Ectodermal cell (in vitro differentiated cells): ENCODE results near the gene RETN.
A peak's percentile ranks its signal among the peaks of the same experiment; 100 is the strongest.

Source experiments
- H3K27ac ChIP-seq: 2 replicates; pipeline ENCODE4 v1.7.0; 2013; ENCODE audit warnings: mild to moderate bottlenecking, low read depth, low read length; ENCODE audit not compliant: insufficient read depth, poor library complexity, severe bottlenecking
- H3K27me3 ChIP-seq: 2 replicates; pipeline ENCODE4 v1.7.0; 2013; ENCODE audit warnings: mild to moderate bottlenecking, low read length; ENCODE audit not compliant: insufficient read depth, control insufficient read depth, poor library complexity, severe bottlenecking
- H3K36me3 ChIP-seq: one replicate; pipeline ENCODE4 v1.7.0; 2013; ENCODE audit warnings: low read length; ENCODE audit not compliant: control insufficient read depth, insufficient read depth
- H3K4me1 ChIP-seq: one replicate; pipeline ENCODE4 v1.7.0; 2013; ENCODE audit warnings: low read length; ENCODE audit not compliant: control insufficient read depth, insufficient read depth
- H3K4me3 ChIP-seq: 2 replicates; pipeline ENCODE4 v1.7.0; 2013; ENCODE audit warnings: low read depth, low read length, control low read depth; ENCODE audit not compliant: insufficient read depth
- H3K9me3 ChIP-seq: 2 replicates; pipeline ENCODE4 v1.7.0; 2013; ENCODE audit warnings: mild to moderate bottlenecking, low read length, moderate library complexity; ENCODE audit not compliant: control insufficient read depth
- WGBS, 2 experiments: methylation state at CpG; one replicate each; pipeline ENCODE4 v1.1.7; 2013; ENCODE audit warnings: missing lambda C conversion rate in 2 of 2; 5-methylcytosine and 5-hydroxymethylcytosine counted together

RETN gene

DNA sequence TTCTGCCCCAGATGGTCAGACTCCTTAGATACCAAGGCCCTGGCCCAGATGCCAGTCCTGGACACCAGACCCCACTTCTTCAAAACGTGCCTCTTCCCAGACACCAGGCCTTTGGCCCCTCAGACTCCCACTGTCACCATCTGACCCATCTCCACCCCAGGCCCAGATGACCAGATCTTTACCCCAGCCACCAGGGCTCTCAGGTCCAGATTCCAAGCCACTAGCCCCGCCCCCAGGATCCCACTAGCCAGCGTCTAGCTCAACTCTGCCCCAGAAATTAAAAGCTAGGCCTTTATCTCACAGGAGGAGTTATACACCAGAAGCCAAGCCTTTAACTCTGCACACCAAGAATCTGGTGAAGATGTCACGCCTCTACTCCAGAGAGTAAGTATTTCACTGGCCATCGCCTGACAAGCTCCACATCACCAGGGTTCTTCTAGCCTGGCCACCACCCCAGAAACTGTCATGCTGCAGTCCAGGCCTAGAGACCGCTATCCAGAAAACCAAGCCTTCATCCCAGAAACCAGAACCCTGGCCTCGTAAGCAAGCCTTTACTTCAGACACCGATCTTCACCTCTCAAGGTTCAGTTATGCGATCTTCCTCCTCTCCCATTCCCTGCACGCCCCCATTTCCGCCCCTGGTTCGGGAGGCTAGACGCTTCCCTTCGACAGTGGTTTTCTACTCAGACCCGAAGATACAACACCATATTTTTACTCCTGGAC lies 40.1 kb upstream of the RETN start:
- peaks cover 13% of the 10 kb centered on the region for H3K4me1 ChIP-seq
- WGBS, 2 experiments: 9 to 10% methylated on average over 15 of the region's 15 CpGs
- H3K4me3 ChIP-seq: peak overlapping the region; percentile 100
- peak overlapping the region; percentile 12 for H3K27ac ChIP-seq
- H3K9me3 ChIP-seq: no peaks in the 10 kb centered on the region
- H3K36me3 ChIP-seq: peaks cover 8% of the 10 kb centered on the region
- H3K27me3 ChIP-seq: no peaks in the 10 kb centered on the region

DNA sequence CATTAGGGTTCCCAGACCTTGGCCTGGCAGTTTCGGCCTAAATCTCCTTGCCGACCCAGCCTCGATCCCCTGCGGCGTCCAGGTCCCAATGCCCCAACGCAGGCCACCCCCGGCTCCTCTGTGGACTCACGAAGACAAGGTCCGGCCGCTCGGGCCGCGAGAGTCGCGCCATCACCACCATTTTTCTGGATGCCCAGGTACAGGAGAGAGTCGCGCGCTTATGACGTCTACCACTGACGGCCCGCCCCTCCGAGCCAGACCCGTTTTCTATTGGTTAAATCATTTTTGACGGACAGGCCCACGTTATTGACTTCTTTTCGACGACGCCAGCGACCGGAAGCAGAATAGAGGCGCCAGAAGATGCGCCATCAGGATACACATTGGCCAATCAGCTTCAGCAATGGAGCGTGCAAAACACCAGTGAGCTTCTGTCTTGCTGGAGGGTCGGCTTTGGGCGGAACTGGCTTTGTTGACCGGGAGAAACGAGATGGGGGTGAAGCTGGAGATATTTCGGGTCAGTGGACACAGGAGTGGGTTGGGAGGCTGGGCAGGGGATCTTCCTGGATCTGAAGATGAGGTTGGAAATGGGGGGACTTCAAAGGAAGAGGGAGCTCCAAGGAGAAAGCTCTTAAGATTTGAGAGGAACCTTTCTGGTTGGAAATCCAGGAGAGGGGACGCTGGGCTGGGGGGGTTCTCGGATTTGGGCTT lies 39.3 kb upstream of the RETN start, which contains the start of the genes PET100 and XAB2:
Gene PET100 (plus strand): TSS at position 447 of the 708 bp plus-strand sequence. CDS start 41 bp downstream, at position 488.
Gene XAB2 (minus strand): TSS at position 199 of the 708 bp plus-strand sequence. CDS start 18 bp downstream, at position 181.
- WGBS, 2 experiments: 0% methylated on average over 40 of the region's 40 CpGs
- H3K4me1 ChIP-seq: peaks cover 13% of the 10 kb centered on the region
- H3K36me3 ChIP-seq: peaks cover 7% of the 10 kb centered on the region
- H3K27me3 ChIP-seq: peaks cover under 1% of the 10 kb centered on the region
- peak within 1 kb of the TSS; percentile 64 for H3K27ac ChIP-seq
- H3K4me3 ChIP-seq: peak within 1 kb of the TSS; percentile 100
- no peaks in the 10 kb centered on the region for H3K9me3 ChIP-seq

DNA sequence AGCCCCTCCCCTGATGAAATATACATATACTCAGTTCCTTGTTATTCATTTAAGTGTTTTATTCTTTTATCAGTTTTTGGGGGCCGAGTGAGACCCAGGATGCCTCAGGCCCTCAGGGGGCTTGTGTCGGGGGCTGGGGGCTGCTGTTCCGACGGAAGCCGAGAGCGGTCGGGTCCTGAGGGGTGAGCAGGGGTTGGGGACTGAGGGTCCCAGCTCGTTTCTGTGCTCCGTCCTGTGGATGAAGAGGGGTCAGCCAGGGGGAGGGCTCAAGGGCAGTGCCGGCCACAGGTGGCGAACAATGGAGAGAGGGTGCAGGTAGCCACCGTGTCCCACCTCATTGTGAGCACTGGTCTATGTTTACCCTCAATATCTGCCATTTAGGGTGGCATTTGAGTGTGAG lies 37.3 kb upstream of the RETN start:
- Histone ChIP-seq H3K9me3 (no peaks in the 10 kb centered on the region), H3K4me1 (peaks cover 13% of the 10 kb centered on the region), H3K36me3 (no peaks in the 10 kb centered on the region), H3K4me3 (no peak overlapping the region), H3K27me3 (peaks cover 21% of the 10 kb centered on the region), H3K27ac (no peak overlapping the region)
- 95% methylated on average over 12 of the region's 12 CpGs for WGBS, 2 experiments

DNA sequence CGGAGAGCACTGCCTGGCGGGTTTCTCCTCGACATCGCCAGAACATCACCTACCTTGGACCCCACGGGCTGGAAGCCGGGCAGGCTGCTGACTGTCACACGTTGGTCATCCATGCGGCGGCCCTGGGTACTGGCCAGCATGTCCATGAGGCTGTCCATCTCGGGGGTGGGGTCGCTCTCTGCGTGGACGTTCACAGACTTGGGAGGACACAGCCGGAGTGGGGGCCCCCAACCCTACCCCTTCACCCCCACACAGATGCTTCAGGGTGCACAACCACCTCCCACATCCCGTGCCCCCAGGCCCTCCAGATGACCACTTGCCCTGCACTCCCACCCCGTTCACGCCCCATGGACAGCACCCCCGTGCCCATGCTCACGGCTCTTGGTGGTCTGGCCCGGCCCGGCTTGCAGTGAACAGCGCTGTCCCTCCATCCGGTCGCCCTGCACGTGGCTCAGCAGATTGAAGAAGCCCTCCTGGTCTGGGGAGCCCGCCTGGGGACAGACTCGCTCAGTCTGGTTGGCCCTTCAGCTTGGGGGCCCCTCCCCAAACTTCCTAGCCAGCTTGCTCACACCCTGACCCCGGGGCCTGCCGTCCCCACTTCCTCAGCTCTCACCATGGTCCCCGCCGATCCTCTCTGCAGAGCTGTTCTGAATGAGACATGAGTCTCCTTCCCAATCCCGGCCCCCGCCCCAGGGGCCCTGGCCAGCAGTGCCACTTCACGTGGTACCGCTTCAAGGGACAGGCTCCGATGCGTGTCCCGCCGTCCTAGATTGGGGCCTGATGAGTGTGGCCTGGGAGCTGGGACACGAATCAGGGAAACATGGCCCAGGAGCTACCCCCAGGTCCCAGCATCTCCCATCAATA lies 36.3 kb upstream of the RETN start:
- Histone ChIP-seq H3K9me3 (no peaks in the 10 kb centered on the region), H3K4me3 (no peak overlapping the region), H3K27me3 (peaks cover 25% of the 10 kb centered on the region), H3K4me1 (peaks cover 13% of the 10 kb centered on the region), H3K36me3 (no peaks in the 10 kb centered on the region), H3K27ac (no peak overlapping the region)
- 94 to 95% methylated on average over 40 of the region's 40 CpGs for WGBS, 2 experiments

DNA sequence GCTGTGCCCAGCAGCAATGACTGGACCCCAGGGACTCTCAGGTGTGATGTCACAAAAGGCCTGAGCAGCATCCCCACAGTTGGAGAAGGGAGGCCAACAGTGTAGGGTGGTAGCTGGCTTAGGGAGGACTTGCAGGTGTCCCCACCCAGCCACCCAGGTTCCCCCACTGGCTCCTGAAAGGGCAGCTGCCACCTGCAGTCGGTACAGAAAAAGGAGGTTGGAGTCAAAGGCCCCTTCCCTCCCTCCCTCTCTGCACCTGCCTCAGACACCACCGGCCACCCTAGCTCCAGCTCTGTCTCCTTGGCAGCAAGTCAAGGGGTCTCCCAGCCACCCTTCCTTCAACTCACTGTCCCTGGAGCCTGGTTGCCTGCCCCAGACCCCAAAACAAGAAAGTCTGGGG lies 35.2 kb upstream of the RETN start, which contains the start of gene PCP2:
Gene PCP2 (minus strand): TSS at position 22 of the 400 bp plus-strand sequence. CDS start 262 bp downstream, outside the sequence.
- WGBS, 2 experiments: 57 to 78% methylated on average over 2 of the region's 2 CpGs
- Histone ChIP-seq H3K27ac (no peak within 1 kb of the TSS), H3K9me3 (no peaks in the 10 kb centered on the region), H3K4me3 (no peak within 1 kb of the TSS), H3K4me1 (peaks cover 8% of the 10 kb centered on the region), H3K36me3 (no peaks in the 10 kb centered on the region), H3K27me3 (peaks cover 25% of the 10 kb centered on the region)

DNA sequence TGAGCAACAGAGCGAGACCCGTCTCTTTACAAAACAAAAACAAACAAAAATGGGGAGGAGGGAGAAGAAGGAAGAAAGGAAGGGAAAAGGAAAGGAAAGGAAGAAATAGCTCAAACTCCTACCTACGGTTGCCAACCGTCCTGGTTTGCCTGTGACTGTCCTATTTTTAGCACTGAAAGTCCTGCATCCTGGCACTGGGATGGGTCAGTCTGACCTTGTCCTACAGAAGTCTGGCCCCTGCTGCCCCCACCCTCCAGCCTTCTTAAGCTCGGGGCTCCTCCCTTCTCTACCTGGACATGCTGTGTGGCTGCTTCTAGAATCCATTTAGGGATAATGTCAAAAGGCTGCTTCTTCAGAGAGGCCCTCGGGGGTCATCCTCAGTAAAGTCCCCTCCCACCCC lies 33.2 kb upstream of the RETN start:
- no peak overlapping the region for H3K27ac ChIP-seq
- H3K4me1 ChIP-seq: peaks cover 4% of the 10 kb centered on the region
- WGBS, 2 experiments: 67 to 73% methylated on average over 4 to 6 of the region's 6 CpGs
- H3K36me3 ChIP-seq: no peaks in the 10 kb centered on the region
- H3K27me3 ChIP-seq: peaks cover 25% of the 10 kb centered on the region
- H3K4me3 ChIP-seq: no peak overlapping the region
- no peaks in the 10 kb centered on the region for H3K9me3 ChIP-seq

DNA sequence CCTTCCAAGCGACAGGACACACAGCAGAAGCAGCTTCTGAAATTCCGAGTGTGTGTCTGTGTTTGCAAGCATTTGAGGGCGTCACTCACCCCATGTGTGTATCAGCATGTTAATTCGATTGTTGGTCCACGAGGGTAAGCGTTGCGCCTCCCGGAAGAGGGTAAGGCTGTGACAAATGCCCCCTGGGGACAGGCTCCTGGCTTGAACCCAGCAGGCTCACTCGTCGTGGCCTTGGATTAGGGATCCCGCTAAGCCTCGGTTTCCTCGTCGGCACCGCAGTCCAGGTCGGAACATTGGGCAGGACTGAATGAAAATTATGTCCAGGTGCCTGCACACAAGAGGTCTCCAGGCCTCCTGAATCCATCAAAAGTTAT lies 32.5 kb upstream of the RETN start:
- peaks cover 25% of the 10 kb centered on the region for H3K27me3 ChIP-seq
- peak overlapping the region; percentile 58 for H3K4me3 ChIP-seq
- no peak overlapping the region for H3K27ac ChIP-seq
- no peaks in the 10 kb centered on the region for H3K36me3 ChIP-seq
- 76% methylated on average over 16 of the region's 16 CpGs for WGBS, 2 experiments
- no peaks in the 10 kb centered on the region for H3K9me3 ChIP-seq
- H3K4me1 ChIP-seq: no peaks in the 10 kb centered on the region

DNA sequence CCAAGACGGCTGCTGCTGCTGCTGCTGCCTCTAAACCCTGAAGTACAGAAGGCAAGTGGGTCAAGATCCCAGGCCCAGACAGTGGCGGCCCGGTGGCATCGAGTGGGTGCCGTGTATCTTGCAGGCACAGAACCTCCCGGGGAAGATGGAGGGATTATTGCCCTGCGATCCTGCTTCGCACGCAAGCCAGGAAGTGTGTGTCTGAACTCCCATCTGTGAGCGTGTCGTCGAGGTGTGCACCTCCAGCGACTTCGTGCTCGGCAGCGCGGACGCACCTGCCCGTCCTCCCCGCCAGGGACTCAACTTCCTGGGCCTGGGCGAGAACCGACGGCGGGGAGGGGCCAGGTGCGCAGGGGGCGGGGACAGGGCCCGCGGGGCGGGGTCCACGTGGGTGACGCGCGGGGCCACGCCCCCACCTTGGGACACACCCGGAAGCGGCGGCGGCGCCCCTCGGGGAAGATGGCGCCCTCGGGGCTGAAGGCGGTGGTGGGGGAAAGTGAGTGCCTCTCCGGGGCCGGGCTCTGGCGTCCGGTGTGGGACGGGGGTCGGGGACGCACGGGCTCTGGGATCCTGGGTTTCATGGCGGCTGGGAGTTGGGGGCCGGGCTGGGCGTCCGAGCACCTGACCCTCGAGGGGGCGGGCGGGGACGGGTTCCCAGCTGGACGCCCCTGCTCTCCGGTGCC lies 32.0 kb upstream of the RETN start, which contains the start of gene STXBP2:
Gene STXBP2 (plus strand): TSS at position 420 of the 683 bp plus-strand sequence. CDS start 40 bp downstream, at position 460.
- Histone ChIP-seq H3K4me1 (no peaks in the 10 kb centered on the region), H3K27me3 (peaks cover 25% of the 10 kb centered on the region), H3K27ac (no peak within 1 kb of the TSS), H3K9me3 (no peaks in the 10 kb centered on the region), H3K4me3 (peak within 1 kb of the TSS; percentile 58), H3K36me3 (no peaks in the 10 kb centered on the region)
- WGBS, 2 experiments: 10% methylated on average over 61 of the region's 61 CpGs

DNA sequence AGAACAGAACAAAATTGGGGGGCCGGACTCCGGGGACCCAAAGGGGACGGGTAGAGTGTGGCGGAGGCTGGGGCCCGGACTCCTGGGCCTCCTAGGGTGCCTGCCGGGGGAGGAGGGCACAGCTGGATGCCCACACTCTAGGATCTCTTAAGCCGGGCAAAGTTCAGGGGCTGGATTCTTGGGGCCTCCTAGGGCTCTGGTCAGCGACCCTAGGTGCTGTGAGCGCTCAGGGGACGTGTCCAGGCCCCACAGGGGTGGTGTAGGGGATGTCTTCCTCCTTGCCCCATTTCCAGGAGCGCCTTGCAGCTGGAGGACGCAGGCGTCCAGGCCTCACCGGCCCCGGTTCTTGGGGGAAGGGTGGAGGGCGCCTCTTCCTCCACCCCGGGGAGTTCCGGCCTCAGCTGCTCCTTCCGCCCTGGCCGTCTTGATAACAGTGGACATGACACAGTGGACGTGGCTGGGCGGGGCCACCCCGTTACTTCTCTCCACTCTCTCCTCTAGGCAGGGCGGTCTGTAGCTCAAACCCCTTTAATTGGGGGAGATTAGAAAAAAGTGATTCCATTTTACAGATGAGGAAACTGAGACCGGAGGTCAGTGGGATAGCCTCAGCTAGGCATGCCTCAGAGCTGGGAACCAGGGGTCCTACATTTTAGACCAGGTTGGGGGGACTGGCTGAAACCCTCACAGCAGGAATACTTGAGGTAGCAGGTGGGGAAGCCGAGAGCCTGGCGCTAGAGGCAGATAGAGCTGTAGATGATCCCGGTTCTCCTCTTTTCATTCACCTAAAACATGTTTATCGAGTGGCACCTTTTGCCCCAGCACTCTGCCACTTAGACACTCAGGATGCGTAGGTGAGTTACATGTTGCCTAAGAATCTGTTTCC lies 31.2 kb upstream of the RETN start:
- H3K36me3 ChIP-seq: no peaks in the 10 kb centered on the region
- H3K27me3 ChIP-seq: peaks cover 25% of the 10 kb centered on the region
- no peak overlapping the region for H3K27ac ChIP-seq
- no peaks in the 10 kb centered on the region for H3K9me3 ChIP-seq
- 46 to 48% methylated on average over 30 of the region's 30 CpGs for WGBS, 2 experiments
- no peaks in the 10 kb centered on the region for H3K4me1 ChIP-seq
- H3K4me3 ChIP-seq: peak overlapping the region; percentile 58
